Tibial artery (tissue), 4 donors: Measurements from ENCODE around the gene TGFB1I1.

Experiments used
- DNase-seq, 2 donors: peaks; one replicate each; pipeline ENCODE4 v3.0.0-alpha.2; 2019
- H3K27ac ChIP-seq, 2 donors: fragments of 200-600 bp; sonication (generic) in 1 of 2; 1 replicate in 1 of 2; 2 replicates in 1 of 2; pipeline ENCODE4 v1.5.1; 2018 to 2019; ENCODE audit warnings: mild to moderate bottlenecking in 1 of 2
- H3K27me3 ChIP-seq, 2 donors: fragments of 200-600 bp; sonication (generic) in 1 of 2; one replicate each; pipeline versions ENCODE4 v1.5.1 to v1.6.0; 2016 to 2019
- H3K36me3 ChIP-seq, 3 donors: fragments of 200-600 bp; sonication (generic) in 2 of 3; one replicate each; pipeline ENCODE4 v1.5.1; 2016 to 2019; ENCODE audit warnings: mild to moderate bottlenecking in 2 of 3
- H3K4me1 ChIP-seq, 4 donors: fragments of 200-600 bp; sonication (generic) in 2 of 4; 1 replicate in 3 of 4; 2 replicates in 1 of 4; pipeline ENCODE4 v1.5.1; 2016 to 2019
- H3K4me3 ChIP-seq, 2 donors: fragments of 200-600 bp; sonication (generic) in 1 of 2; 1 replicate in 1 of 2; 2 replicates in 1 of 2; pipeline ENCODE4 v1.5.1; 2018 to 2019; ENCODE audit warnings: mild to moderate bottlenecking in 2 of 2
- H3K9me3 ChIP-seq, 3 donors: fragments of 200-600 bp; sonication (generic) in 1 of 3; one replicate each; pipeline ENCODE4 v1.5.1; 2016 to 2019
- CTCF ChIP-seq, 2 experiments: fragments of 200-600 bp in 1 of 2; fragments of 450-650 bp in 1 of 2; IDR thresholded peaks; one replicate each; pipeline ENCODE4 v1.5.1; 2017 to 2019; ENCODE audit warnings: antibody characterized with exemption in 2 of 2, mild to moderate bottlenecking in 1 of 2, moderate library complexity in 1 of 2
- intact Hi-C: fragments of 100-400 bp; cut with DNase I; formaldehyde crosslinking; loops from one replicate; pipeline ENCODE4 v1.15.0; 2023; ENCODE audit warnings: low total_unique reads

TGFB1I1 gene

GRCh38 chr16:31428638-31429247 is 43.2 kb upstream of the TGFB1I1 start:
- H3K9me3 ChIP-seq = no peaks in the 10 kb centered on the region
- TF ChIP-seq CTCF (IDR thresholded peaks at IDR 0.05) = no peak
- no peak overlapping the region for H3K4me3 ChIP-seq
- peak in 1 of 2 donors; percentile 25 for DNase-seq
- intact Hi-C loops = no loop called here
- peaks cover 0 to 14% of the 10 kb centered on the region in 2 donors for H3K27me3 ChIP-seq
- H3K4me1 ChIP-seq = peaks cover 0 to 9% (median 3%) of the 10 kb centered on the region in 4 donors
- no peak overlapping the region for H3K27ac ChIP-seq
- H3K36me3 ChIP-seq = no peaks in the 10 kb centered on the region

GRCh38 chr16:31429314-31429713 is 42.6 kb upstream of the TGFB1I1 start:
- no peak for TF ChIP-seq CTCF (IDR thresholded peaks at IDR 0.05)
- peaks cover 0 to 9% (median 3%) of the 10 kb centered on the region in 4 donors for H3K4me1 ChIP-seq
- no peaks in the 10 kb centered on the region for H3K36me3 ChIP-seq
- peaks cover 0 to 14% of the 10 kb centered on the region in 2 donors for H3K27me3 ChIP-seq
- no peak overlapping the region for H3K27ac ChIP-seq
- intact Hi-C loops = no loop called here
- H3K4me3 ChIP-seq = no peak overlapping the region
- peak in 1 of 2 donors; percentile 9 for DNase-seq
- no peaks in the 10 kb centered on the region for H3K9me3 ChIP-seq

GRCh38 chr16:31429796-31430195 is 42.2 kb upstream of the TGFB1I1 start:
- Histone ChIP-seq H3K27ac (no peak overlapping the region), H3K4me1 (peaks cover 0 to 9% (median 3%) of the 10 kb centered on the region in 4 donors), H3K27me3 (peaks cover 0 to 14% of the 10 kb centered on the region in 2 donors), H3K4me3 (no peak overlapping the region), H3K9me3 (no peaks in the 10 kb centered on the region), H3K36me3 (no peaks in the 10 kb centered on the region)
- DNase-seq = no peak
- no peak for TF ChIP-seq CTCF (IDR thresholded peaks at IDR 0.05)
- intact Hi-C loops = no loop called here

GRCh38 chr16:31430380-31431052 is 41.4 kb upstream of the TGFB1I1 start:
- H3K4me1 ChIP-seq = peaks cover 0 to 9% (median 3%) of the 10 kb centered on the region in 4 donors
- peak in 1 of 2 donors; percentile 32 for DNase-seq
- peaks cover 0 to 14% of the 10 kb centered on the region in 2 donors for H3K27me3 ChIP-seq
- no peak for TF ChIP-seq CTCF (IDR thresholded peaks at IDR 0.05)
- H3K36me3 ChIP-seq = peaks cover 0 to under 1% (median 0%) of the 10 kb centered on the region in 3 donors
- no peak overlapping the region for H3K27ac ChIP-seq
- intact Hi-C loops = no loop called here
- H3K9me3 ChIP-seq = no peaks in the 10 kb centered on the region
- H3K4me3 ChIP-seq = no peak overlapping the region

- peaks cover 0 to 14% (median 0%) of the 10 kb centered on the region in 3 donors for H3K36me3 ChIP-seq
- no peak overlapping the region for H3K4me3 ChIP-seq
- intact Hi-C loops = no loop called here
- H3K27ac ChIP-seq = no peak overlapping the region
- no peak for TF ChIP-seq CTCF (IDR thresholded peaks at IDR 0.05)
- peak in 1 of 2 donors; percentile 66 for DNase-seq
- no peaks in the 10 kb centered on the region for H3K27me3 ChIP-seq
- H3K9me3 ChIP-seq = no peaks in the 10 kb centered on the region
- H3K4me1 ChIP-seq = no peaks in the 10 kb centered on the region
These were observed 36.4 kb upstream of the TGFB1I1 start for GRCh38 chr16:31435341-31436220.
